GM21381 (cell line): Measurements from ENCODE around the gene SCAF1.

ENCODE experiments used
- ATAC-seq: cut with Tn5 transposase; IDR thresholded peaks from one replicate; pipeline ENCODE4 v1.9.1; 2021; ENCODE audit warnings: mild to moderate bottlenecking, moderate library complexity; ENCODE audit not compliant: unreplicated experiment

The SCAF1 gene

DNA sequence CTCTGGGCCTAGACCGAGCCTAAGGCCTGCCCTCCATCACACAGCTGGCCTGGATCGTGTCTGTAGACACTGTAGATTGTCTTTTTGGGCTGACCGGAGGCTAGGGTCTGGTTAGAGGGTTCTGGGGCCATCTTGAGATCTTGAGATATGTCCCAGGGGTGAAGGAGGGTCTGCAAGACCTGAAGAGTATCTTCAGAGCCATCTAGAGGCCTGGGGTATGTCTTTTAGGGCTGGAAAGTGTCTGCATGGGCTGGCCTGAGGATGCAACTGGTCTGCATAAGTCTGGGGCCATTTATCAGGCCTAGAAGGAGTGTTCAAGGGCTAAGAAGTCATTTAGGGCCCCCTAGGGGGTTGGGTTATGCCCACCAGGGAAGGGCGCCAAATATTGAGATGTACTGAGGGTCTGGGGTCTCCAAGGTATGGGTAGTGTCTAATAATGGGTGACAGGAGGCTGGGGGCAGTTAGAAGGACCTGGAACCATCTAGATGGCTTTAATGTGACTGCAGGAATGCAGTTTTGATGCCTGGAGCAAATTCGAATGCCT lies 555 bp downstream of the SCAF1 start:
- ATAC-seq: no peak

DNA sequence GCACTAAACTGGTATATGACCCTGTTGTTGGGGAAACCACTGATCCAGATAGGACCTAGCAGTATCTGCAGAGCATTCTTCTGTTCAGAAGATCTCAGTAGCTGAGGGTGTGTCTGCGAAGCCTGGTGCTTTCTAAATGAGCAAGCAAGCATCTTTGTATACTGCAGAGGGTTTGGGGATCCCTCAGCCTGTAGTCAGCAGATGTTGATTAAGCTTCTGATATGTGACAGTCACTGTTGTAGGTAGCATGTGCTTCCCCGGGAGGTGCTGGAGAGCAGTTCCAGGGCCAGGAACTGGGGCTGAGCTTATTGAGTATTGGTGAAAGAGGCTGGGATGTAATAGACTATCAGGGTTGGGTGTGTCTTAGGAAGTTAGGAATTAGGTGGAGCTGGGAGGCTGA lies 1.5 kb downstream of the SCAF1 start:
- ATAC-seq: no peak

GRCh38 chr19:49645592-49645991 lies 3.6 kb downstream of the SCAF1 start:
- no peak for ATAC-seq

DNA sequence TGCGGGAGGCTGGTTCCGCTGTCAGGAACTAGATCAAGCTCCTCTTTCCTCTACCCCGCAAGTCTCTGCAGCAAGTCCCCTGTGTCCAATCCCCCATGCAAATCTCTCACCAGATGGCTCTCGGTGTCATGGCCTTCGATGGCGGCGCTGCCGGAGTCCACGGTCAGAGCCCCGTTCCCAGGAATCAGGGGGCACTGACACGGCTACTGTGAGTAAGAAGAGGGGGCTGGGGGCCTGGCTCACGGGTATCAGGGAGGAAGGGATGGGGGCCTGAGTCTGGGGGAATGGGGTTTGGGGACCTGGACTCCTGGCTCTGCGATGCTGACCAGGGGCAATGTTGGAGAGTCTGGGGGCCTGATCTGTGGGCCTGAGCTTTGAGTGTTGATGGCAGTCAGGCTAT lies 4.0 kb downstream of the SCAF1 start:
- no peak for ATAC-seq

- no peak for ATAC-seq
Measured at GRCh38 chr19:49646586-49646985, 4.6 kb downstream of the SCAF1 start.

DNA sequence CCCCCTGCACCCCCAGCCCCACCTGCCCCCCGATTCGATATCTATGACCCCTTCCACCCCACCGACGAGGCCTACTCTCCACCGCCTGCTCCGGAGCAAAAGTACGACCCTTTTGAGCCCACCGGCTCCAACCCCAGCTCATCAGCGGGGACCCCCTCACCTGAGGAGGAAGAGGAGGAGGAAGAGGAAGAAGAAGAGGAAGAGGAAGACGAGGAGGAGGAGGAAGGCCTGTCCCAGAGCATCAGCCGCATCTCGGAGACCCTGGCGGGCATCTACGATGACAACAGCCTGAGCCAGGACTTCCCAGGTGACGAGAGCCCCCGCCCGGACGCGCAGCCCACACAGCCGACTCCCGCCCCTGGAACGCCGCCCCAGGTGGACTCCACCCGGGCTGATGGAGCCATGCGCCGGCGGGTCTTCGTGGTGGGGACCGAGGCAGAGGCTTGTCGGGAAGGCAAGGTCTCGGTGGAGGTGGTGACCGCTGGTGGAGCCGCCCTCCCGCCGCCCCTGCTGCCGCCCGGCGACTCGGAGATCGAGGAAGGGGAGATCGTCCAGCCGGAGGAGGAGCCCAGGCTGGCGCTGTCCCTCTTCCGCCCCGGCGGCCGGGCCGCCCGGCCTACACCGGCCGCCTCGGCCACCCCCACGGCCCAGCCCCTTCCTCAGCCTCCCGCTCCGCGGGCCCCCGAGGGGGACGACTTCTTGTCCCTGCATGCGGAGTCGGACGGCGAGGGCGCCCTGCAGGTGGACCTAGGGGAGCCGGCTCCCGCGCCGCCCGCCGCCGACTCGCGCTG lies 9.2 kb downstream of the SCAF1 start:
- ATAC-seq: no peak

- ATAC-seq: no peak
Measured at GRCh38 chr19:49651820-49652550, 10.0 kb downstream of the SCAF1 start.

GRCh38 chr19:49652551-49653465 lies 10.8 kb downstream of the SCAF1 start:
- no peak for ATAC-seq

DNA sequence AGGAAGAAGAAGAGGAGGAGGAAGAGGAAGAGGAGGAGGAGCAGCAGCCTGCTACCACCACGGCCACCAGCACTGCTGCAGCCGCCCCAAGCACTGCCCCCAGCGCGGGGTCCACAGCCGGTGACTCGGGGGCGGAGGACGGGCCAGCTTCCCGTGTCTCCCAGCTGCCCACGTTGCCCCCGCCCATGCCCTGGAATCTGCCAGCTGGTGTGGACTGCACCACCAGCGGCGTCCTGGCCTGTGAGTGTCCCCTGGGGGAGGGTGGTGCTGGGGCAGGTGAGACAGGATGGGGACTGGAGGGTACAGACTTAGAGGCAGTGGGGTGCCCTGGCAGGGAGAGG lies 11.4 kb downstream of the SCAF1 start:
- no peak for ATAC-seq

GRCh38 chr19:49654581-49654980 lies 12.6 kb downstream of the SCAF1 start:
- no peak for ATAC-seq

- ATAC-seq: no peak
Measured at GRCh38 chr19:49655570-49656455, 13.8 kb downstream of the SCAF1 start.

- ATAC-seq: no peak
Measured at GRCh38 chr19:49656456-49657109, 14.6 kb downstream of the SCAF1 start.

DNA sequence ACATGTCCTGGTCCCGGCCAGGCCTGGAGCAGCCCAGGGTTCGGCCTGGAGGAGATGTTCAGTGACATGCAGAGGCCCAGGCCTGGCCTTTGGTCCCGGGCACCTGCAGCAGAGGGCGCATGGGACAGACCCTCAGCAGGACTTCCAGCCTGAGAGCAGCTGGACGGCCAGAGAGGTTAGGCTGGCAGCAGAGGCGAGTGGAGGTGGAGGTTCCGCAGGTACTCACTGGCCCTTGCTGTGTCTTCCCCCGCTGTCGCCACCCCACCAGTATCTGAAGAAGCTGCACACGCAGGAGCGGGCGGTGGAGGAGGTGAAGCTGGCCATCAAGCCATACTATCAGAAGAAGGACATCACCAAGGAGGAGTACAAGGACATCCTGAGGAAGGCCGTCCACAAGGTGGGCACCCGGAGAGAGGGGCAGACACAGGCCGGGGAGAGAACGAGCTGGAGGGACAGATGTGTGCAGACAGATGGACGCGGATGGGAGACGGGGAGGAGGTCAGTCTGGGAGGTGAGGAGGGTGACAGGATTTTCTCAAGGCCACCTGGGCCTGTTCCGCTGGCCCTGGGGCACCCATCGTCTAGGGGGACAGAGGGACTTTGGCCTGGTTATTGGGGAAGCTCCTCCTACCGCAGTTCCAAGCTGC lies 15.6 kb downstream of the SCAF1 start:
- no peak for ATAC-seq

DNA sequence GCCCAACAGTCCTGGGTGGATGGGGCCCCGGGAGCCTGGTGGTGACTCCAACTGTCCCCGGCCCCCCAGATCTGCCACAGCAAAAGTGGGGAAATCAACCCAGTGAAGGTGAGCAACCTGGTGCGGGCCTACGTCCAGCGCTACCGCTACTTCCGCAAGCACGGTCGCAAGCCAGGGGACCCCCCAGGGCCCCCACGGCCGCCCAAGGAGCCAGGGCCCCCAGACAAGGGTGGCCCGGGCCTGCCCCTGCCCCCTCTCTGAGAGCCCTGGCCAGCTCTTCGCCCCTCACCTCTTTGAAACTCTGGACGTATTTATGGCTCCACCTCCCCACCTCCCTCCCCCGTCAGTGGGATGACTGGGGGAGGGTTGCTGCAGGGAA lies 16.1 kb downstream of the SCAF1 start:
- ATAC-seq: no peak

DNA sequence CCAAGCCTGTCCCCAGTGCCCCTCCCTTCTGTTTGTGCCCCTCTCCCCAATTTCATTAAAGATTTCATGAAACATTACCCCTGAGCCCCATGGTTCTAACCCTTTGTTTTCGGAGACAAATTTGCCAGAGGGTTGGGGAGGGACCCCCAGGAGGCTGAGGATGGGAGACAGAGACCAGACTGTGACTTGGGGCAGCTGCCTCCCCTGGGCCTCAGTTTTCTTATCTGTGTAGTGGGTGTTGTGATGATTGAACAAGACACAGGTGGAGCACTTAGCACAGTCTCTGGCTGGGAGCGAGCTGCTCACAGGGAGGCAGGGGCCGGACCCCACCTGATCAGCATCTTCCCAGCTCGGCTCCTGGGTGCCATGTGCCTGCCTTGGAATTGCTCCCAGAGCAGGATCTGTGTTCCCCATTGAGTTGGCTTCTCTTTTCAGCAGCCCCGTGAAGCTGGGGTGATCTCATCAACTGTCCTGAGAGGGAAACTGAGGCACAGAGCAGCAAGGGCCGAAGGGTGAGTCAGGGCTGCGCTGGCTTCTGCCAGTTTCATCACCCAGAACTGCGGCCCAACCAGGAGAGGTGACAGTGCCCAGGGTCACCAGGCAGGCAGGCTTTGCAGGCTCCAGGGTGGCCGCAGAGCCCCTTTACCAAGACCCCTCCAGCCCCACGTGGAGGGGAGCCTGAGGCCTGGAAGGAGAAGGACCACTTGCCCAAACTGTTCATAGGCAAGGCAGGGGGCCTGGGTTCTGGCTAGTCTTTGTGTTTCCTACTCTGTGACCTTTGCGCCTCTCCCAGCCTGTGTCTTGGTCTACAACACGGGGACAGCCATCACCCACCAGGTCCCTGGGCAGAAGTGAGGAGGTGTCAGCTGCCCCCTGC lies 16.8 kb downstream of the SCAF1 start:
- no peak for ATAC-seq

GRCh38 chr19:49660338-49660961 lies 18.4 kb downstream of the SCAF1 start:
- no peak for ATAC-seq

DNA sequence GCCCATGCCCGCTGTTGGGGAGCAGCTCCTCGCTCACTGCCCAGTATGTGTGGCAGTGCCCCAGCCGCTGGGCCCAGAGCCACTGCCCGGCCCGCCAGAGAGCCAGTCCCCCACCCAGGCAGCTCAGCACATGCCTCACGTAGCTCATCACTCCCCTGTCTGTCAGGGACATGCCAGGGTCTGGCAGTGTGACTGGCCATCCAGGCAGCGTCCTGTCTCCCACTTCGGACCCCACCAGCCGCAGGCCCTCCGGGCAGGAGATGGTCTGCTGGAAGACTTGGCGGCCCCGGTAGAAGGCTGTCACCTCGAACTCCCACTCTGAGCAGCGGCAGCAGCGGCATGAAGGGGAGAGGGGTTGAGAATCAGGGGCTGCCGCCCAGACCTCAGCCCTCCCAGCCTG lies 20.0 kb downstream of the SCAF1 start:
- ATAC-seq: no peak

DNA sequence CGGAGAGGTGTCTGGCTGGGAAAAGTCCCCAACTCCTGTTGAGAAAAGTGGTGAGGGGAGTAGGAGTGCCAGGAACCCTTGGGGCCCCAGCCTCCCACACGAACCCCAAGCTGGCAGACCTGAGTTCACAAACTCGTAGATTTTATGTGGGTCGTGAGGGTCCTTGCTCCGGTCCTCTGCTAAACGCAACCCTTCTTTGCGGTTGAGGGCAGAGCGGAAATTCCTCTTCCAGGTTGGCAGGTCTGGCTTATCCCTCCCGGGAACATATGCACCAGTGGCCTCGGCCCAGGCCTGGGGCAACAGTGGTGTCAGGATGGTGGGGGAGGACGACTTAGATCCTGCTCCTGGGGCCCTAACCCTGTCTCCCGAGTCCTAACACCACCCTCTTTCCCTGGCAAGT lies 21.2 kb downstream of the SCAF1 start:
- ATAC-seq: no peak
